Activated CD8-positive, alpha-beta T cell treated with anti-CD3 and anti-CD28 coated beads, Interleukin-2, amount 10 ng/mL, durations not matched to agents 7 days and 5 days (primary cell): ENCODE results near the gene RNF144A. TPM values are rescaled to one million over a fixed set of nuclear protein-coding genes. Genes with fewer than 3 reads are reported as not detected.

Experiments
- ATAC-seq: fragments of 150-1000 bp; cut with Tn5 transposase; one replicate; pipeline ENCODE4 v1.10.0; 2021; ENCODE audit warnings: moderate library complexity
- CTCF ChIA-PET: fragments of 350-600 bp; sonication (Branson Sonifier 250); formaldehyde crosslinking; loops from one replicate; lab custom pipeline; 2021; ENCODE audit warnings: antibody characterized with exemption; lab: Charles Lee
- POLR2A ChIA-PET: fragments of 350-600 bp; sonication (Branson Sonifier 250); formaldehyde crosslinking; loops from one replicate; lab custom pipeline; 2021; ENCODE audit warnings: antibody characterized with exemption; lab: Charles Lee
- DNase-seq: peaks from one replicate; pipeline ENCODE4 v3.0.0-alpha.2; 2020
- H3K27ac Mint-ChIP-seq: one replicate; pipeline ENCODE4 v1.8.0; 2021; ENCODE audit warnings: mild to moderate bottlenecking, mixed read lengths
- H3K27me3 Mint-ChIP-seq: one replicate; pipeline ENCODE4 v1.8.0; 2021; ENCODE audit warnings: low read depth, mixed read lengths
- H3K36me3 Mint-ChIP-seq: one replicate; pipeline ENCODE4 v1.8.0; 2021; ENCODE audit warnings: low read depth, mixed read lengths
- H3K4me1 Mint-ChIP-seq: one replicate; pipeline ENCODE4 v1.8.0; 2021; ENCODE audit warnings: low read depth, mixed read lengths
- H3K4me3 Mint-ChIP-seq: one replicate; pipeline ENCODE4 v1.8.0; 2021; ENCODE audit warnings: mild to moderate bottlenecking, mixed read lengths
- H3K9me3 Mint-ChIP-seq: one replicate; pipeline ENCODE4 v1.8.0; 2022; ENCODE audit warnings: mixed read lengths; ENCODE audit not compliant: insufficient read depth
- total RNA-seq, 2 experiments: library from RNA; stranded (reverse); gene quantifications; one replicate each; pipeline ENCODE4 v1.2.3, GENCODE V29; 2021

RNF144A gene
- total RNA-seq, 2 experiments from 2014 or later = 76.9 to 87.0 TPM

GRCh38 chr2:6937157-6937556 is 19.9 kb downstream of the RNF144A start:
- H3K27ac Mint-ChIP-seq = no peak overlapping the region

GRCh38 chr2:6937582-6937981 is 20.4 kb downstream of the RNF144A start:
- no peak for ATAC-seq
- no peak for DNase-seq
- Mint-ChIP-seq H3K4me1 (peaks cover 57% of the 10 kb centered on the region), H3K4me3 (no peak overlapping the region), H3K9me3 (no peaks in the 10 kb centered on the region), H3K27ac (no peak overlapping the region), H3K27me3 (no peaks in the 10 kb centered on the region), H3K36me3 (peaks cover 43% of the 10 kb centered on the region)
- CTCF ChIA-PET = no interaction called here
- POLR2A ChIA-PET = no interaction called here

More at GRCh38 chr2:6937157-6937556, 19.9 kb downstream of the RNF144A start:
- CTCF ChIA-PET = interaction anchor here (1.3 kb wide), 1 partner anchor 9 kb away, joined by 3 read pairs; no protein-coding TSS in a partner anchor
- H3K27me3 Mint-ChIP-seq = no peaks in the 10 kb centered on the region
- no peak for ATAC-seq
- POLR2A ChIA-PET = no interaction called here
- peaks cover 57% of the 10 kb centered on the region for H3K4me1 Mint-ChIP-seq
- peaks cover 44% of the 10 kb centered on the region for H3K36me3 Mint-ChIP-seq
- no peak for DNase-seq
- H3K4me3 Mint-ChIP-seq = no peak overlapping the region
- H3K9me3 Mint-ChIP-seq = no peaks in the 10 kb centered on the region

GRCh38 chr2:6939071-6939470 is 21.9 kb downstream of the RNF144A start:
- no peaks in the 10 kb centered on the region for H3K27me3 Mint-ChIP-seq

DNA sequence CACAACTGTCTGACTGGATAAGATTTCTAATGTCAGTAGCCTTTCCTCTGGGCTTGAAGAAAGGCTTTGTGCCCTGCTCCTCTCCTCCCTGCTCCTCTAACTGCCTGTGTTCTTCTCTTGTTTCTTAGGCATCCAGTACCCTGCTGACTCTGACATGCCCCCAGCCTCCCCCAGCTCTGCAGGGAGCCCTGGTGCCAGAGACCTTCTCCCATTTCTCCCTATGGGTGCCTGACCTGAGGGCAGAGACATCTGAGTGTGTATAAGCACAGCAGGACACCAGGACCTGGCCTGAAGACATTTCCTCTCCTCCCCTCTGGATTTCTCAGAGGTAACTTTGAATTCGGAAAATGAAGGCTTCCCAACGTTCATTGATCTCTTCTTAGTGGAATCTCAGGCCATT is 23.6 kb downstream of the RNF144A start:
- Mint-ChIP-seq H3K27me3 (no peaks in the 10 kb centered on the region), H3K36me3 (peaks cover 51% of the 10 kb centered on the region), H3K9me3 (no peaks in the 10 kb centered on the region), H3K27ac (no peak overlapping the region), H3K4me3 (no peak overlapping the region), H3K4me1 (peaks cover 56% of the 10 kb centered on the region)
- POLR2A ChIA-PET = no interaction called here
- CTCF ChIA-PET = interaction anchor here (0.5 to 1.5 kb wide), 2 partner anchors 46 to 1266 kb away, joined by 3 to 4 read pairs; no protein-coding TSS in a partner anchor
- ATAC-seq = no peak
- no peak for DNase-seq

More at GRCh38 chr2:6939071-6939470, 21.9 kb downstream of the RNF144A start:
- H3K4me3 Mint-ChIP-seq = no peak overlapping the region
- ATAC-seq = no peak
- H3K36me3 Mint-ChIP-seq = peaks cover 48% of the 10 kb centered on the region
- peaks cover 54% of the 10 kb centered on the region for H3K4me1 Mint-ChIP-seq
- ChIA-PET POLR2A (no interaction called here), CTCF (interaction anchor here (1.5 kb wide), 1 partner anchor 45 kb away, joined by 4 read pairs; no protein-coding TSS in a partner anchor)
- no peak for DNase-seq
- no peaks in the 10 kb centered on the region for H3K9me3 Mint-ChIP-seq
- no peak overlapping the region for H3K27ac Mint-ChIP-seq

DNA sequence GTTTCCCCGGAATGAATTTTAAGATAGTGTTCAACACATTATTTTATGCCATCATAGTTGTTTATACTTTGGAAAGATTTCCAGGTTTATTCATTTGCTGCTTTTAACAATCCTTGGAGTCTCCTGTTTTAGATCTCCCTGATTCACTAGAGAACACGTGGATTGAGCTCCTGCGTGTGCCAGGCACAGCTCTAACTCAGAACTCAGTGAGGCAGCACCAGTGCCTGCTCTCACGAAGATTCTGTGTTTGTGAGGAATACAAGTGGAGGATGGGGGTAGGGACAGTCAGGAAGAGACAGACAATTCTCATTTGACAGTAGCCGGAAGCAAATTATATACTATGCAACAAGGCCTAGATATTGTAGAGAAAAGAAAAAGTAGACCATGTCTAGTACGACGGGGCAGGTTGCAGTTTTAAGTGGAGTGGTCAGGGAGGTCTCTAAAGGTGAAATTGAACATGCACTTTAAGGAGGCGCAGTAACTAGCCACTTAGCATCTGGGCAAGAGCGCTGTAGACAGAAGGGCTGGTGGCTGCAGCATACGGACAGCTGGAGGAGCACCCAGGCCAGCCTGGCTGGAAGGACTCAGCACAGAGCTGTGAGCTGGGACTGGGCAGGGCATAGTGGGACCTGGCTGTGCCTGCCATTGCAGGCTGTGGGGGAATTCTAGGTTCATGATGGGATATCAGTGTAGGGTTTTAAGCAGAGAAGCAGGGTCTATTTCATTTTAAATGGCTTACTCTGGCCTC is 24.3 kb downstream of the RNF144A start:
- peaks cover 50% of the 10 kb centered on the region for H3K4me1 Mint-ChIP-seq
- DNase-seq = no peak
- no peak for ATAC-seq
- peaks cover 50% of the 10 kb centered on the region for H3K36me3 Mint-ChIP-seq
- H3K27ac Mint-ChIP-seq = no peak overlapping the region
- ChIA-PET CTCF (interaction anchor here (0.5 kb wide), 1 partner anchor 1267 kb away, joined by 3 read pairs; no protein-coding TSS in a partner anchor), POLR2A (no interaction called here)
- no peaks in the 10 kb centered on the region for H3K27me3 Mint-ChIP-seq
- no peaks in the 10 kb centered on the region for H3K9me3 Mint-ChIP-seq
- no peak overlapping the region for H3K4me3 Mint-ChIP-seq

GRCh38 chr2:6942848-6943247 is 25.6 kb downstream of the RNF144A start:
- Mint-ChIP-seq H3K36me3 (peaks cover 49% of the 10 kb centered on the region), H3K27me3 (no peaks in the 10 kb centered on the region), H3K4me1 (peaks cover 37% of the 10 kb centered on the region), H3K27ac (no peak overlapping the region), H3K9me3 (no peaks in the 10 kb centered on the region), H3K4me3 (no peak overlapping the region)
- ATAC-seq = no peak
- DNase-seq = no peak
- POLR2A ChIA-PET = no interaction called here
- CTCF ChIA-PET = no interaction called here

DNA sequence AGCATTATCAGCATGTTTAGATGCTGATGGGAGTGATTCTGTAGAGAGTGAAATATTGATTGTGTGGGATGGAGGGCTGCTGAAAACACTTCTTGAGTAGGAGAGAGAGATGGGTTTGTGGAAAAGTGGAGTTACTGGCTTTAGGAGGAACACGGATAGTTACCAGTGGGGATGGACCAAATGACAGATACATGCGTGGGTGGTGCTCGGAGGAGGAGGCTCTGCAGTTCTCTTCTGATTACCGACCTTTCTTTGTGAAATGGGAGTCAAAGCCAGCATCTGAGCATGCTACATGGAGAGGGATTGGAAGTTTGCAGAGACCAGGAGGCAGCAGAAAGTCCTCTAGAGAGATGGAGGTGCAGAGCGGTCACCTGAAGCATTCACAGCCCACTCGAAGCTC is 26.3 kb downstream of the RNF144A start:
- no peak for ATAC-seq
- peaks cover 39% of the 10 kb centered on the region for H3K4me1 Mint-ChIP-seq
- ChIA-PET CTCF (no interaction called here), POLR2A (no interaction called here)
- H3K9me3 Mint-ChIP-seq = no peaks in the 10 kb centered on the region
- peaks cover 55% of the 10 kb centered on the region for H3K36me3 Mint-ChIP-seq
- H3K27me3 Mint-ChIP-seq = no peaks in the 10 kb centered on the region
- no peak overlapping the region for H3K4me3 Mint-ChIP-seq
- DNase-seq = no peak
- peak overlapping the region; percentile 21 for H3K27ac Mint-ChIP-seq

DNA sequence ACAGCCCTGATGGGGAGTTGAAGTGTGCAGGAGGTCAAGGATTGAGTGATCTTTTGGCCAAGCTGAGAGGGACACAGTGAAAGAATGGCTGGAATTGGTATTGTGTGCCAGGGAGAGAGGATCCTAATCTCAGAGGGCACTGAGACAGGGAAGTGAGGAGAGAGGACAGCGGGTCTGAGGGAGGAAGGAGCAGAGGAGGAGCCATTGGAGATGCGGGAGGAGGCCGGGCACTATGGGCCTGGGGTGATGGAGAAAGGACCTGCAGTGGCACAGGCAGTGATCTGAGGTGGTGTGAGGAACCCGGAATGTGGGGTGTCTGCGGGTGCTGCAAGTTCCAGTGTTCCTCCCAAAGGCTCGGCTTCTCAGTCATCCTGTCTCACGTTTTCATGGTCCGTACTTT is 26.8 kb downstream of the RNF144A start:
- no peak overlapping the region for H3K4me3 Mint-ChIP-seq
- DNase-seq (no peak), ATAC-seq (no peak)
- no peaks in the 10 kb centered on the region for H3K9me3 Mint-ChIP-seq
- H3K36me3 Mint-ChIP-seq = peaks cover 58% of the 10 kb centered on the region
- peaks cover 39% of the 10 kb centered on the region for H3K4me1 Mint-ChIP-seq
- CTCF ChIA-PET = no interaction called here
- peak overlapping the region; percentile 30 for H3K27ac Mint-ChIP-seq
- POLR2A ChIA-PET = no interaction called here
- no peaks in the 10 kb centered on the region for H3K27me3 Mint-ChIP-seq

- H3K36me3 Mint-ChIP-seq = peaks cover 59% of the 10 kb centered on the region
- DNase-seq = no peak
- H3K27ac Mint-ChIP-seq = no peak overlapping the region
- H3K4me1 Mint-ChIP-seq = peaks cover 37% of the 10 kb centered on the region
- CTCF ChIA-PET = interaction anchor here (1.0 kb wide), 1 partner anchor 12 kb away, joined by 3 read pairs; no protein-coding TSS in a partner anchor
- ATAC-seq = no peak
- no peak overlapping the region for H3K4me3 Mint-ChIP-seq
- no peaks in the 10 kb centered on the region for H3K9me3 Mint-ChIP-seq
- H3K27me3 Mint-ChIP-seq = no peaks in the 10 kb centered on the region
- POLR2A ChIA-PET = no interaction called here
Observed at GRCh38 chr2:6944555-6944954, 27.3 kb downstream of the RNF144A start.

- Mint-ChIP-seq H3K4me3 (no peak overlapping the region), H3K36me3 (peaks cover 63% of the 10 kb centered on the region), H3K27ac (peak overlapping the region; percentile 53), H3K27me3 (no peaks in the 10 kb centered on the region), H3K9me3 (no peaks in the 10 kb centered on the region), H3K4me1 (peaks cover 37% of the 10 kb centered on the region)
- ATAC-seq (no peak), DNase-seq (no peak)
- ChIA-PET POLR2A (no interaction called here), CTCF (interaction anchor here (1.0 to 1.8 kb wide), 2 partner anchors 9 to 12 kb away, joined by 3 read pairs; no protein-coding TSS in a partner anchor)
Observed at GRCh38 chr2:6945087-6945813, 28.0 kb downstream of the RNF144A start.

GRCh38 chr2:6945821-6946220 is 28.6 kb downstream of the RNF144A start:
- no peaks in the 10 kb centered on the region for H3K27me3 Mint-ChIP-seq
- peaks cover 39% of the 10 kb centered on the region for H3K4me1 Mint-ChIP-seq
- CTCF ChIA-PET = interaction anchor here (1.0 to 1.8 kb wide), 2 partner anchors 9 to 13 kb away, joined by 3 read pairs; no protein-coding TSS in a partner anchor
- DNase-seq (no peak), ATAC-seq (no peak)
- H3K4me3 Mint-ChIP-seq = no peak overlapping the region
- no peaks in the 10 kb centered on the region for H3K9me3 Mint-ChIP-seq
- POLR2A ChIA-PET = no interaction called here
- peaks cover 64% of the 10 kb centered on the region for H3K36me3 Mint-ChIP-seq
- H3K27ac Mint-ChIP-seq = peak overlapping the region; percentile 53

DNA sequence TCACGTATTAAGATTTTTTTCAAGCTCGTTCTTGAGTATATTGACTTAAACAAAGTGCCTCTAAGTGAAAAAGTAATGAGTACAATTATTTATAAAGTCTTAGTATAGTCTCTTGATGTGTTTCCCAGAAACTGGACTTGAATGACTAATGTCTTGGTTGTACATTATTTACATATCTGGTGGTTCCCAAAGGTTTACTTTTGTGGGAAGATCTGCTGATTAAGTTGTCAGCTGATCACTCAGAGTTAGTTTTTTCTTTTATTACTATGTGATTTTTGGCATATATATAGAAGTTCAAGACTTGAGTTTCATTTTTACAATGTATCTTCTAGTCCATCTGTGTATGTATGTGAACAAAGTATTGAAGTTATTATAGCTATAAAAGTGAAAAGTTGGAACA is 29.5 kb downstream of the RNF144A start:
- no peaks in the 10 kb centered on the region for H3K9me3 Mint-ChIP-seq
- H3K4me1 Mint-ChIP-seq = peaks cover 39% of the 10 kb centered on the region
- ATAC-seq = no peak
- peaks cover 55% of the 10 kb centered on the region for H3K36me3 Mint-ChIP-seq
- DNase-seq = no peak
- CTCF ChIA-PET = interaction anchor here (0.7 to 1.8 kb wide), 3 partner anchors 10 to 32 kb away, joined by 3 read pairs; no protein-coding TSS in a partner anchor
- no peak overlapping the region for H3K4me3 Mint-ChIP-seq
- no peak overlapping the region for H3K27ac Mint-ChIP-seq
- POLR2A ChIA-PET = no interaction called here
- no peaks in the 10 kb centered on the region for H3K27me3 Mint-ChIP-seq
